Fibroblast of skin of left quadriceps (primary cell): ENCODE data around the gene KDM3A.

ENCODE experiments used
- DNase-seq, 2 experiments: peaks; one replicate each; pipeline ENCODE4 v3.0.0-alpha.2; 2013; ENCODE audit warnings: low read depth in 2 of 2

The KDM3A gene

GRCh38 chr2:86440631-86441391 lies at the start of gene KDM3A:
Gene KDM3A, plus strand, starts transcription at chr2:86441371. Its CDS starts 677 bp downstream, at chr2:86442048.
- DNase-seq, result peak; percentile 99

GRCh38 chr2:86392873-86393518 lies 48.2 kb upstream of the KDM3A start:
- DNase-seq, result no peak

GRCh38 chr2:86393521-86394491 lies 47.4 kb upstream of the KDM3A start:
- no peak for DNase-seq

- DNase-seq, result no peak
Observed at GRCh38 chr2:86396291-86396785, 44.8 kb upstream of the KDM3A start.

- no peak for DNase-seq
Observed at GRCh38 chr2:86397986-86398385, 43.2 kb upstream of the KDM3A start.

- no peak for DNase-seq
Observed at GRCh38 chr2:86398500-86399474, 42.4 kb upstream of the KDM3A start.

- no peak for DNase-seq
Observed at GRCh38 chr2:86400321-86400720, 40.9 kb upstream of the KDM3A start.

GRCh38 chr2:86410581-86410980 lies 30.6 kb upstream of the KDM3A start:
- DNase-seq, result no peak

GRCh38 chr2:86411396-86411795 lies 29.8 kb upstream of the KDM3A start:
- DNase-seq, result no peak

GRCh38 chr2:86412007-86412406 lies 29.2 kb upstream of the KDM3A start:
- no peak for DNase-seq

- no peak for DNase-seq
Observed at GRCh38 chr2:86413296-86414094, 27.7 kb upstream of the KDM3A start.

- no peak for DNase-seq
Observed at GRCh38 chr2:86414996-86415395, 26.2 kb upstream of the KDM3A start.

GRCh38 chr2:86416146-86416545 lies 25.0 kb upstream of the KDM3A start:
- DNase-seq, result no peak

GRCh38 chr2:86417961-86418360 lies 23.2 kb upstream of the KDM3A start:
- DNase-seq, result peak in 1 of 2 experiments; percentile 4

- no peak for DNase-seq
Observed at GRCh38 chr2:86420913-86421312, 20.3 kb upstream of the KDM3A start.

- no peak for DNase-seq
Observed at GRCh38 chr2:86426271-86426670, 14.9 kb upstream of the KDM3A start.

GRCh38 chr2:86429335-86429734 lies 11.8 kb upstream of the KDM3A start:
- DNase-seq, result no peak

- no peak for DNase-seq
Observed at GRCh38 chr2:86430368-86430767, 10.8 kb upstream of the KDM3A start.

GRCh38 chr2:86433137-86433536 lies 8.0 kb upstream of the KDM3A start:
- DNase-seq, result no peak

- DNase-seq, result no peak
Observed at GRCh38 chr2:86434290-86434689, 6.9 kb upstream of the KDM3A start.
